K562 (cell line): ENCODE measurements around the gene CSNK1D. TPM values are rescaled to one million over a fixed set of nuclear protein-coding genes. Genes with fewer than 3 reads are reported as not detected.

Source experiments
- CREM ChIP-seq: IDR thresholded peaks from 2 replicates; pipeline ENCODE4 v1.6.1; 2014; ENCODE audit warnings: antibody characterized with exemption, low read depth
- EHMT2 ChIP-seq: fragments of 450-650 bp; IDR thresholded peaks from 2 replicates; pipeline ENCODE4 v1.6.1; 2018; ENCODE audit warnings: antibody characterized with exemption
- ELF4 ChIP-seq: fragments of 450-650 bp; formaldehyde crosslinking; IDR thresholded peaks from 2 replicates; pipeline ENCODE4 v1.4.0; 2022; ENCODE audit warnings: missing genetic modification characterization
- FOXJ3 ChIP-seq: sonication (generic); formaldehyde crosslinking; IDR thresholded peaks from 2 replicates; pipeline ENCODE4 v1.4.0; 2020; ENCODE audit warnings: mild to moderate bottlenecking, missing genetic modification reagents
- MEF2D ChIP-seq: conservative IDR thresholded peaks from 2 replicates; pipeline ENCODE4 v1.6.1; 2016; ENCODE audit warnings: low read depth, missing genetic modification characterization, missing compliant biosample characterization
- MLX ChIP-seq, 2 experiments: fragments of 450-650 bp in 1 of 2; sonication (generic) in 1 of 2; formaldehyde crosslinking; conservative IDR thresholded peaks; 2 replicates each; pipeline versions ENCODE4 v1.4.0 to v1.8.1; 2020 to 2022; ENCODE audit warnings: mild to moderate bottlenecking in 1 of 2, missing genetic modification reagents in 1 of 2
- MTF1 ChIP-seq: fragments of 250-450 bp; sonication (Bioruptor Pico); IDR thresholded peaks from 2 replicates; pipeline ENCODE4 v1.9.0; 2021; ENCODE audit warnings: moderate library complexity, mild to moderate bottlenecking, inconsistent platforms, borderline replicate concordance
- NFRKB ChIP-seq: fragments of 450-650 bp; IDR thresholded peaks from 2 replicates; pipeline ENCODE4 v1.6.1; 2016; ENCODE audit warnings: low read depth
- RBFOX2 ChIP-seq: fragments of 200-400 bp; formaldehyde crosslinking; IDR thresholded peaks from 2 replicates; pipeline ENCODE4 v1.6.1; 2017; ENCODE audit warnings: low read depth, mild to moderate bottlenecking, low read length, moderate library complexity
- SMARCB1 ChIP-seq: IDR thresholded peaks from 2 replicates; pipeline ENCODE4 v1.6.1; 2011; ENCODE audit warnings: improper control_type of control experiment, low read depth; ENCODE audit not compliant: insufficient read length
- SRF ChIP-seq, 2 experiments: fragments of 250-450, 450-650 bp in 1 of 2; sonication (Bioruptor Pico) in 1 of 2; sonication (generic) in 1 of 2; formaldehyde crosslinking; IDR thresholded peaks; 2 replicates each; pipeline versions ENCODE4 v1.5.0 to v1.5.1; 2020 to 2022; ENCODE audit warnings: mild to moderate bottlenecking in 1 of 2, missing genetic modification reagents in 1 of 2
- TRIM28 ChIP-seq: fragments of 450-650 bp; IDR thresholded peaks from 2 replicates; pipeline ENCODE4 v1.6.1; 2017
- WHSC1 ChIP-seq: IDR thresholded peaks from one replicate; pipeline ENCODE4 v1.6.1; 2012; ENCODE audit warnings: low read length, control low read depth, inconsistent platforms
- XRCC4 ChIP-seq: IDR thresholded peaks from one replicate; pipeline ENCODE4 v1.6.1; 2011; ENCODE audit not compliant: insufficient read depth, insufficient read length; ENCODE audit errors: extremely low read depth
- ZNF184 ChIP-seq: sonication (generic); formaldehyde crosslinking; IDR thresholded peaks from 2 replicates; pipeline ENCODE4 v1.5.0; 2020; ENCODE audit warnings: missing genetic modification reagents
- ZNF239 ChIP-seq: fragments of 250-450 bp; sonication (Bioruptor Pico); IDR thresholded peaks from 2 replicates; pipeline ENCODE4 v1.4.0; 2020; ENCODE audit warnings: mild to moderate bottlenecking
- ZNF586 ChIP-seq: fragments of 450-650 bp; formaldehyde crosslinking; conservative IDR thresholded peaks from 2 replicates; pipeline ENCODE4 v1.4.0; 2020; ENCODE audit warnings: mild to moderate bottlenecking, moderate library complexity
- ZNF77 ChIP-seq: fragments of 250-450 bp; sonication (Bioruptor Pico); IDR thresholded peaks from 2 replicates; pipeline ENCODE4 v1.5.0; 2020
- polyA plus RNA-seq, 8 experiments: library from polyadenylated mRNA; depleted of rRNA in 4 of 8; stranded (reverse) in 5 of 8; unstranded in 3 of 8; fragments of >200 nt; fragmentation: Nextera tagmentation in 2 of 8; fragmentation: Illumina TruSeq in 1 of 8; extraction: Ambion mirVana in 2 of 8; extraction: Trizol in 1 of 8; gene quantifications; 2 replicates each; pipeline versions ENCODE4 v1.2.1 to v1.2.3, GENCODE V29; 2011 to 2014; ENCODE audit warnings: inconsistent platforms in 1 of 8, missing spikeins in 1 of 8
- total RNA-seq, 7 experiments: library from RNA; depleted of rRNA in 6 of 7; stranded (reverse); fragments of >200 nt in 6 of 7; fragmentation: Illumina TruSeq in 2 of 7; extraction: Trizol in 2 of 7; gene quantifications; 2 replicates each; pipeline versions ENCODE4 v1.2.1 to v1.2.3, GENCODE V29; 2011 to 2021; ENCODE audit warnings: low replicate concordance in 1 of 7
- TF ChIP-seq, protein P1 (sequence below), 2 experiments: fragments of 150-350 bp in 1 of 2; IDR thresholded peaks; 2 replicates each; pipeline ENCODE4 v1.6.1; 2012 to 2016; ENCODE audit warnings: low read depth in 2 of 2, low read length in 2 of 2, mild to moderate bottlenecking in 1 of 2, moderate library complexity in 1 of 2
- TF ChIP-seq, protein P2 (sequence below), 2 experiments: fragments of 250-450 bp in 1 of 2; fragments of 450-650 bp in 1 of 2; sonication (Bioruptor Pico) in 1 of 2; IDR thresholded peaks; 2 replicates each; pipeline versions ENCODE4 v1.6.1 to v1.8.0; 2016 to 2021; ENCODE audit warnings: mild to moderate bottlenecking in 2 of 2, moderate library complexity in 2 of 2, missing compliant biosample characterization in 1 of 2, missing genetic modification characterization in 1 of 2
- TF ChIP-seq, protein P3 (sequence below): fragments of 450-650 bp; formaldehyde crosslinking; IDR thresholded peaks from 2 replicates; pipeline ENCODE4 v1.4.0; 2020; ENCODE audit warnings: mild to moderate bottlenecking, moderate library complexity

CSNK1D gene
- total and polyA plus RNA-seq, 9 of the 15 experiments (the other 6 are each of a cell fraction or from before 2014, with no cell fraction given): 6.5 to 133 (median 41.3) TPM

- TF ChIP-seq, protein P1, sequence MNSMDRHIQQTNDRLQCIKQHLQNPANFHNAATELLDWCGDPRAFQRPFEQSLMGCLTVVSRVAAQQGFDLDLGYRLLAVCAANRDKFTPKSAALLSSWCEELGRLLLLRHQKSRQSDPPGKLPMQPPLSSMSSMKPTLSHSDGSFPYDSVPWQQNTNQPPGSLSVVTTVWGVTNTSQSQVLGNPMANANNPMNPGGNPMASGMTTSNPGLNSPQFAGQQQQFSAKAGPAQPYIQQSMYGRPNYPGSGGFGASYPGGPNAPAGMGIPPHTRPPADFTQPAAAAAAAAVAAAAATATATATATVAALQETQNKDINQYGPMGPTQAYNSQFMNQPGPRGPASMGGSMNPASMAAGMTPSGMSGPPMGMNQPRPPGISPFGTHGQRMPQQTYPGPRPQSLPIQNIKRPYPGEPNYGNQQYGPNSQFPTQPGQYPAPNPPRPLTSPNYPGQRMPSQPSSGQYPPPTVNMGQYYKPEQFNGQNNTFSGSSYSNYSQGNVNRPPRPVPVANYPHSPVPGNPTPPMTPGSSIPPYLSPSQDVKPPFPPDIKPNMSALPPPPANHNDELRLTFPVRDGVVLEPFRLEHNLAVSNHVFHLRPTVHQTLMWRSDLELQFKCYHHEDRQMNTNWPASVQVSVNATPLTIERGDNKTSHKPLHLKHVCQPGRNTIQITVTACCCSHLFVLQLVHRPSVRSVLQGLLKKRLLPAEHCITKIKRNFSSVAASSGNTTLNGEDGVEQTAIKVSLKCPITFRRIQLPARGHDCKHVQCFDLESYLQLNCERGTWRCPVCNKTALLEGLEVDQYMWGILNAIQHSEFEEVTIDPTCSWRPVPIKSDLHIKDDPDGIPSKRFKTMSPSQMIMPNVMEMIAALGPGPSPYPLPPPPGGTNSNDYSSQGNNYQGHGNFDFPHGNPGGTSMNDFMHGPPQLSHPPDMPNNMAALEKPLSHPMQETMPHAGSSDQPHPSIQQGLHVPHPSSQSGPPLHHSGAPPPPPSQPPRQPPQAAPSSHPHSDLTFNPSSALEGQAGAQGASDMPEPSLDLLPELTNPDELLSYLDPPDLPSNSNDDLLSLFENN (IDR thresholded peaks at IDR 0.05; ENCODE audit: low read depth in 2 of 2, low read length in 2 of 2): no peak
- TF ChIP-seq NFRKB (no peak), MEF2D (tag) (no peak), RBFOX2 (peak; percentile 25; the same call in 1 of the 2 replicates), TRIM28 (no peak), SMARCB1 (no peak), ZNF77 (CRISPR knock-in tag) (no peak), ZNF184 (CRISPR knock-in tag) (no peak), FOXJ3 (no peak), SRF (CRISPR knock-in tag; IDR thresholded peaks at IDR 0.05) (no peak), XRCC4 (no peak), ELF4 (CRISPR knock-in tag) (no peak), ZNF239 (CRISPR knock-in tag) (no peak), CREM (peak; percentile 73), EHMT2 (no peak), WHSC1 (no peak), ZNF586 (CRISPR knock-in tag) (no peak), MLX (CRISPR knock-in tag; conservative IDR thresholded peaks at IDR 0.05) (no peak), MTF1 (CRISPR knock-in tag) (no peak)
- TF ChIP-seq, protein P2, sequence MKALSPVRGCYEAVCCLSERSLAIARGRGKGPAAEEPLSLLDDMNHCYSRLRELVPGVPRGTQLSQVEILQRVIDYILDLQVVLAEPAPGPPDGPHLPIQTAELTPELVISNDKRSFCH (CRISPR knock-in tag; IDR thresholded peaks at IDR 0.05): no peak
- TF ChIP-seq, protein P2 (tag; IDR thresholded peaks at IDR 0.05): peak; percentile 65
- TF ChIP-seq, protein P3, sequence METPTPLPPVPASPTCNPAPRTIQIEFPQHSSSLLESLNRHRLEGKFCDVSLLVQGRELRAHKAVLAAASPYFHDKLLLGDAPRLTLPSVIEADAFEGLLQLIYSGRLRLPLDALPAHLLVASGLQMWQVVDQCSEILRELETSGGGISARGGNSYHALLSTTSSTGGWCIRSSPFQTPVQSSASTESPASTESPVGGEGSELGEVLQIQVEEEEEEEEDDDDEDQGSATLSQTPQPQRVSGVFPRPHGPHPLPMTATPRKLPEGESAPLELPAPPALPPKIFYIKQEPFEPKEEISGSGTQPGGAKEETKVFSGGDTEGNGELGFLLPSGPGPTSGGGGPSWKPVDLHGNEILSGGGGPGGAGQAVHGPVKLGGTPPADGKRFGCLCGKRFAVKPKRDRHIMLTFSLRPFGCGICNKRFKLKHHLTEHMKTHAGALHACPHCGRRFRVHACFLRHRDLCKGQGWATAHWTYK (CRISPR knock-in tag): no peak
These were observed 42.7 kb downstream of the CSNK1D start (continued) for GRCh38 chr17:82230609-82231311.
